ENCODE measurements around the gene FBXL16.

The FBXL16 gene

DNA sequence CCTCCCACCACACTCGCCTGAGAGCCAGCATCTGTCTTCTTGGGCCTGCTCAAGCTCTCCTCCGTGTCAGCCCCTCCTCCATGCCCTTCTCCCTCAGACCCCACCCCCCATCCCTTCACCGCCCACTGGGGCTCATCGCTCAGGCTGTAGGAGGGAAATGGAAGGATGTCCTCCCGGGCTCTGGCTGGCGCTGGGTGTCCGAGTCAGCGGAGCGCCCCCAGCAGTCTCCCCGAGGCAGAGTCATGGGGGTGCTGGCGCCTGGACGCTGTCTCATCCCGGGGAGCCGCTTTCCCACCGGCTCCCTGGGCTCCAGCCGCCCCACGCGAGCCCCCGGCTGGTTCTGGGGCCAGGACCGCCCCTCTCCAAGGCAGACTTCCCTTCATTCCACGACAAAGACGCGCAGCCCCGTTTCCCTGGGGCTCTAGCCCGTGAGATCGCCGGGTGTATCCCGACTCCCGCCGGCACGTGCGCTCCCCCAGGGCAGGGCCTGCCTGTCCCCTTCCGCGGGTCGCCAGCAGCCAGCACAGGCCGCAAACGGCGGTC lies 14.9 kb upstream of the FBXL16 start:
- POLR2A ChIA-PET: interaction anchor here (0.5 to 2.8 kb wide), 24 partner anchors 8 to 1330 kb away, joined by 3 to 25 read pairs (median 6); partner anchors contain the start of genes CHTF18, CIAO3, GNG13 and JPT2
- Histone ChIP-seq H3K27ac (ENCODE audit: extremely low read depth, low read depth, low read length) (peak overlapping the region; percentile 94), H3K4me3 (ENCODE audit: low read depth, low read length) (peak overlapping the region; percentile 66), H3K4me1 (ENCODE audit: control insufficient read depth, insufficient read depth, low read length) (peaks cover 7% of the 10 kb centered on the region), H3K9me3 (ENCODE audit: control insufficient read depth, insufficient read depth, low read depth, low read length) (no peaks in the 10 kb centered on the region), H3K36me3 (ENCODE audit: control insufficient read depth in 2 of 2, insufficient read depth in 1 of 2, low read length in 2 of 2) (peaks cover 0 to 12% of the 10 kb centered on the region in 2 experiments; a peak in 1 of 3 replicates)
- CTCF ChIA-PET: interaction anchor here (0.6 to 5.7 kb wide), 10 partner anchors 10 to 376 kb away, joined by 3 to 34 read pairs (median 4); partner anchors contain the start of genes CHTF18, CIAO3, GNG13 and RPUSD1
- TF ChIP-seq ZBTB7A (tag by site-specific recombination; IDR thresholded peaks at IDR 0.05; ENCODE audit: low read depth) (peak; percentile 74; the same call in 1 of the 2 replicates), SP7 (tag by site-specific recombination; IDR thresholded peaks at IDR 0.05) (0 out of 2 replicates have a peak, but pooled peaks have one; percentile 61), ZBTB26 (tag by site-specific recombination; optimal IDR thresholded peaks at IDR 0.05) (peak; percentile 73), ZNF335 (tag by site-specific recombination; conservative IDR thresholded peaks at IDR 0.05) (0 out of 2 replicates have a peak, but pooled peaks have one; percentile 52), ZNF169 (tag by site-specific recombination; IDR thresholded peaks at IDR 0.05) (no peak), ZNF529 (tag by site-specific recombination; IDR thresholded peaks at IDR 0.05; ENCODE audit: insufficient replicate concordance) (no peak), GLI2 (tag by site-specific recombination; IDR thresholded peaks at IDR 0.05; ENCODE audit: borderline replicate concordance, low read depth) (no peak), ZNF843 (tag by site-specific recombination; IDR thresholded peaks at IDR 0.05) (peak; percentile 47; the same call in 1 of the 2 replicates), OSR2 (tag by site-specific recombination; IDR thresholded peaks at IDR 0.05) (no peak), ZNF639 (tag by site-specific recombination; IDR thresholded peaks at IDR 0.05) (no peak), ZFP37 (tag by site-specific recombination; IDR thresholded peaks at IDR 0.05) (peak; percentile 70; the same call in 1 of the 2 replicates), ZNF433 (tag by site-specific recombination; IDR thresholded peaks at IDR 0.05; ENCODE audit: low read depth) (no peak), WT1 (tag by site-specific recombination; IDR thresholded peaks at IDR 0.05) (no peak), SP3 (tag by site-specific recombination; IDR thresholded peaks at IDR 0.05) (peak; percentile 81), TRIM28 (IDR thresholded peaks at IDR 0.05; ENCODE audit: borderline replicate concordance, low read length) (no peak), ZNF366 (tag by site-specific recombination; conservative IDR thresholded peaks at IDR 0.05) (peak; percentile 80), KLF16 (tag by site-specific recombination; IDR thresholded peaks at IDR 0.05) (peak; percentile 39; the same call in 1 of the 2 replicates), CTCF (tag by site-specific recombination; IDR thresholded peaks at IDR 0.05) (peak; percentile 74), ZNF292 (tag by site-specific recombination; IDR thresholded peaks at IDR 0.05; ENCODE audit: borderline replicate concordance, low read depth) (no peak), ZBTB17 (tag by site-specific recombination; IDR thresholded peaks at IDR 0.05) (peak; percentile 84), ZEB2 (tag by site-specific recombination; IDR thresholded peaks at IDR 0.05) (peak; percentile 83), ZNF664 (tag by site-specific recombination; IDR thresholded peaks at IDR 0.05) (no peak), SP2 (tag by site-specific recombination; IDR thresholded peaks at IDR 0.05) (peak; percentile 84)
- TF ChIP-seq, protein P1, sequence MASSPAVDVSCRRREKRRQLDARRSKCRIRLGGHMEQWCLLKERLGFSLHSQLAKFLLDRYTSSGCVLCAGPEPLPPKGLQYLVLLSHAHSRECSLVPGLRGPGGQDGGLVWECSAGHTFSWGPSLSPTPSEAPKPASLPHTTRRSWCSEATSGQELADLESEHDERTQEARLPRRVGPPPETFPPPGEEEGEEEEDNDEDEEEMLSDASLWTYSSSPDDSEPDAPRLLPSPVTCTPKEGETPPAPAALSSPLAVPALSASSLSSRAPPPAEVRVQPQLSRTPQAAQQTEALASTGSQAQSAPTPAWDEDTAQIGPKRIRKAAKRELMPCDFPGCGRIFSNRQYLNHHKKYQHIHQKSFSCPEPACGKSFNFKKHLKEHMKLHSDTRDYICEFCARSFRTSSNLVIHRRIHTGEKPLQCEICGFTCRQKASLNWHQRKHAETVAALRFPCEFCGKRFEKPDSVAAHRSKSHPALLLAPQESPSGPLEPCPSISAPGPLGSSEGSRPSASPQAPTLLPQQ (tag by site-specific recombination; IDR thresholded peaks at IDR 0.05): peak; percentile 50
- TF ChIP-seq, protein P2, sequence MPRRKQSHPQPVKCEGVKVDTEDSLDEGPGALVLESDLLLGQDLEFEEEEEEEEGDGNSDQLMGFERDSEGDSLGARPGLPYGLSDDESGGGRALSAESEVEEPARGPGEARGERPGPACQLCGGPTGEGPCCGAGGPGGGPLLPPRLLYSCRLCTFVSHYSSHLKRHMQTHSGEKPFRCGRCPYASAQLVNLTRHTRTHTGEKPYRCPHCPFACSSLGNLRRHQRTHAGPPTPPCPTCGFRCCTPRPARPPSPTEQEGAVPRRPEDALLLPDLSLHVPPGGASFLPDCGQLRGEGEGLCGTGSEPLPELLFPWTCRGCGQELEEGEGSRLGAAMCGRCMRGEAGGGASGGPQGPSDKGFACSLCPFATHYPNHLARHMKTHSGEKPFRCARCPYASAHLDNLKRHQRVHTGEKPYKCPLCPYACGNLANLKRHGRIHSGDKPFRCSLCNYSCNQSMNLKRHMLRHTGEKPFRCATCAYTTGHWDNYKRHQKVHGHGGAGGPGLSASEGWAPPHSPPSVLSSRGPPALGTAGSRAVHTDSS (tag by site-specific recombination; IDR thresholded peaks at IDR 0.05): no peak
- TF ChIP-seq, protein P3, sequence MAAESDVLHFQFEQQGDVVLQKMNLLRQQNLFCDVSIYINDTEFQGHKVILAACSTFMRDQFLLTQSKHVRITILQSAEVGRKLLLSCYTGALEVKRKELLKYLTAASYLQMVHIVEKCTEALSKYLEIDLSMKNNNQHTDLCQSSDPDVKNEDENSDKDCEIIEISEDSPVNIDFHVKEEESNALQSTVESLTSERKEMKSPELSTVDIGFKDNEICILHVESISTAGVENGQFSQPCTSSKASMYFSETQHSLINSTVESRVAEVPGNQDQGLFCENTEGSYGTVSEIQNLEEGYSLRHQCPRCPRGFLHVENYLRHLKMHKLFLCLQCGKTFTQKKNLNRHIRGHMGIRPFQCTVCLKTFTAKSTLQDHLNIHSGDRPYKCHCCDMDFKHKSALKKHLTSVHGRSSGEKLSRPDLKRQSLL (tag by site-specific recombination; IDR thresholded peaks at IDR 0.05): peak; percentile 69
- TF ChIP-seq, protein P4, sequence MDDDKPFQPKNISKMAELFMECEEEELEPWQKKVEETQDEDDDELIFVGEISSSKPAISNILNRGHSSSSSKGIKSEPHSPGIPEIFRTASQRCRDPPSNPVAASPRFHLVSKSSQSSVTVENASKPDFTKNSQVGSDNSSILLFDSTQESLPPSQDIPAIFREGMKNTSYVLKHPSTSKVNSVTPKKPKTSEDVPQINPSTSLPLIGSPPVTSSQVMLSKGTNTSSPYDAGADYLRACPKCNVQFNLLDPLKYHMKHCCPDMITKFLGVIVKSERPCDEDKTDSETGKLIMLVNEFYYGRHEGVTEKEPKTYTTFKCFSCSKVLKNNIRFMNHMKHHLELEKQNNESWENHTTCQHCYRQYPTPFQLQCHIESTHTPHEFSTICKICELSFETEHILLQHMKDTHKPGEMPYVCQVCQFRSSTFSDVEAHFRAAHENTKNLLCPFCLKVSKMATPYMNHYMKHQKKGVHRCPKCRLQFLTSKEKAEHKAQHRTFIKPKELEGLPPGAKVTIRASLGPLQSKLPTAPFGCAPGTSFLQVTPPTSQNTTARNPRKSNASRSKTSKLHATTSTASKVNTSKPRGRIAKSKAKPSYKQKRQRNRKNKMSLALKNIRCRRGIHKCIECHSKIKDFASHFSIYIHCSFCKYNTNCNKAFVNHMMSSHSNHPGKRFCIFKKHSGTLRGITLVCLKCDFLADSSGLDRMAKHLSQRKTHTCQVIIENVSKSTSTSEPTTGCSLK (tag by site-specific recombination; IDR thresholded peaks at IDR 0.05): no peak

All from HEK293 (cell line).